Natural killer cell (primary cell): ENCODE data around the gene AMDHD1. TPM values are rescaled to one million over a fixed set of nuclear protein-coding genes. Genes with fewer than 3 reads are reported as not detected.
A peak's percentile ranks its signal among the peaks of the same experiment; 100 is the strongest.

Experiments
- ATAC-seq, 3 donors: fragments of 150-1000 bp in 2 of 3; fragments of 200-7000 bp in 1 of 3; cut with Tn5 transposase; 1 replicate in 1 of 3; 2 replicates in 2 of 3; pipeline ENCODE4 v1.10.0; 2021; ENCODE audit warnings: mild to moderate bottlenecking in 2 of 3, moderate library complexity in 2 of 3
- DNase-seq, 2 donors: peaks; one replicate each; pipeline versions ENCODE4 v3.0.0 to v3.0.0-alpha.2; 2013 to 2021; ENCODE audit warnings: mixed read lengths in 1 of 2
- H3K27ac ChIP-seq: one replicate; pipeline ENCODE4 v1.5.1; 2013; ENCODE audit warnings: mild to moderate bottlenecking, low read length
- H3K27me3 ChIP-seq: one replicate; pipeline ENCODE4 v1.6.1; 2013; ENCODE audit warnings: low read length; ENCODE audit not compliant: control insufficient read depth, insufficient read depth
- H3K36me3 ChIP-seq: one replicate; pipeline ENCODE4 v1.6.1; 2013; ENCODE audit warnings: low read length; ENCODE audit not compliant: control insufficient read depth, insufficient read depth
- H3K4me1 ChIP-seq: one replicate; pipeline ENCODE4 v1.6.1; 2013; ENCODE audit warnings: low read length; ENCODE audit not compliant: control insufficient read depth, insufficient read depth
- H3K4me3 ChIP-seq: one replicate; pipeline ENCODE4 v1.5.1; 2013; ENCODE audit warnings: low read length
- H3K9me3 ChIP-seq: one replicate; pipeline ENCODE4 v1.6.1; 2013; ENCODE audit warnings: low read length; ENCODE audit not compliant: control insufficient read depth, insufficient read depth
- H3K27ac Mint-ChIP-seq, 2 donors: one replicate each; pipeline ENCODE4 v1.8.0; 2022; ENCODE audit warnings: mild to moderate bottlenecking in 2 of 2, mixed read lengths in 2 of 2, moderate library complexity in 1 of 2
- H3K27me3 Mint-ChIP-seq, 2 donors: one replicate each; pipeline ENCODE4 v1.8.0; 2022; ENCODE audit warnings: low read depth in 2 of 2, mixed read lengths in 2 of 2
- H3K36me3 Mint-ChIP-seq: one replicate; pipeline ENCODE4 v1.8.0; 2022; ENCODE audit warnings: mixed read lengths
- H3K4me1 Mint-ChIP-seq, 2 donors: one replicate each; pipeline ENCODE4 v1.8.0; 2022; ENCODE audit warnings: mixed read lengths in 2 of 2
- H3K4me3 Mint-ChIP-seq: one replicate; pipeline ENCODE4 v1.8.0; 2022; ENCODE audit warnings: mild to moderate bottlenecking, moderate library complexity, mixed read lengths
- H3K9me3 Mint-ChIP-seq, 2 donors: one replicate each; pipeline ENCODE4 v1.8.0; 2022; ENCODE audit warnings: mixed read lengths in 2 of 2
- WGBS: methylation state at CpG from one replicate; pipeline ENCODE4 v1.1.7; 2013; ENCODE audit warnings: missing lambda C conversion rate; ENCODE audit not compliant: insufficient coverage; 5-methylcytosine and 5-hydroxymethylcytosine counted together
- intact Hi-C: fragments of 100-400 bp; cut with micrococcal nuclease; formaldehyde crosslinking; loops from one replicate; pipeline ENCODE4 v1.14.2; 2022
- total RNA-seq, 4 donors: library from RNA; stranded (reverse); fragments of 120-200 nt in 1 of 4; gene quantifications; one replicate each; pipeline versions ENCODE4 v1.2.3 to v1.2.4, GENCODE V29; 2013 to 2022
- TF ChIP-seq, protein P1 (sequence below): fragments of 200-600 bp; IDR thresholded peaks from one replicate; pipeline ENCODE4 v1.8.0; 2022; ENCODE audit warnings: antibody characterized with exemption

AMDHD1 gene
- total RNA-seq, 3 donors from 2014 or later (not counting 1 experiment from before 2014, with no cell fraction given), result 1.2 to 1.6 (median 1.4) TPM

DNA sequence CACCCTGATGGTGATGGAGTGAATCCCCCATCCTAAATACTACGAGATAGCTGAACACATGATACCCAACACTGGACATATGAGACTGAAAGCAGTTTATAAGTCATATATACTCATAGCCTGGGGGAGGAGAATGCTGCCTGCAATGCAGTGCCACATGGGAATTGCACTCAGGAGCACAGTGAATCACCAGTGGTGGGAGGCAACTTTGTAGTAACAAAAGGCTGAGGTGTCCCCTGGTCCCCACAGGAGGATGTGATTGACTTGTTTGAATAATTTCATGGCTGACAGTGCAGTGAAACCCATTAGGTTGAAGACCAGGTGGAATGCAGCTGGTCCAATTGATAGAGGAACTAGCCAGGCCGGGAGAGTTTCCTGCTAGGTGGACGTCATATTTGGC is 20.9 kb upstream of the AMDHD1 start:
- H3K27ac ChIP-seq, result no peak overlapping the region
- no peak for ATAC-seq
- H3K9me3 Mint-ChIP-seq, result no peaks in the 10 kb centered on the region
- no peak overlapping the region for H3K27ac Mint-ChIP-seq
- no peak for DNase-seq
- intact Hi-C loops, result no loop called here
- no peaks in the 10 kb centered on the region for H3K36me3 Mint-ChIP-seq
- H3K4me3 ChIP-seq, result no peak overlapping the region
- 56% methylated on average over 2 of the region's 3 CpGs for WGBS
- no peaks in the 10 kb centered on the region for H3K27me3 ChIP-seq
- H3K9me3 ChIP-seq, result no peaks in the 10 kb centered on the region
- no peaks in the 10 kb centered on the region for H3K4me1 Mint-ChIP-seq
- TF ChIP-seq, protein P1, sequence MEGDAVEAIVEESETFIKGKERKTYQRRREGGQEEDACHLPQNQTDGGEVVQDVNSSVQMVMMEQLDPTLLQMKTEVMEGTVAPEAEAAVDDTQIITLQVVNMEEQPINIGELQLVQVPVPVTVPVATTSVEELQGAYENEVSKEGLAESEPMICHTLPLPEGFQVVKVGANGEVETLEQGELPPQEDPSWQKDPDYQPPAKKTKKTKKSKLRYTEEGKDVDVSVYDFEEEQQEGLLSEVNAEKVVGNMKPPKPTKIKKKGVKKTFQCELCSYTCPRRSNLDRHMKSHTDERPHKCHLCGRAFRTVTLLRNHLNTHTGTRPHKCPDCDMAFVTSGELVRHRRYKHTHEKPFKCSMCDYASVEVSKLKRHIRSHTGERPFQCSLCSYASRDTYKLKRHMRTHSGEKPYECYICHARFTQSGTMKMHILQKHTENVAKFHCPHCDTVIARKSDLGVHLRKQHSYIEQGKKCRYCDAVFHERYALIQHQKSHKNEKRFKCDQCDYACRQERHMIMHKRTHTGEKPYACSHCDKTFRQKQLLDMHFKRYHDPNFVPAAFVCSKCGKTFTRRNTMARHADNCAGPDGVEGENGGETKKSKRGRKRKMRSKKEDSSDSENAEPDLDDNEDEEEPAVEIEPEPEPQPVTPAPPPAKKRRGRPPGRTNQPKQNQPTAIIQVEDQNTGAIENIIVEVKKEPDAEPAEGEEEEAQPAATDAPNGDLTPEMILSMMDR, result no peak
- no peaks in the 10 kb centered on the region for H3K4me1 ChIP-seq
- peaks cover under 1 to 7% of the 10 kb centered on the region in 2 donors for H3K27me3 Mint-ChIP-seq
- no peaks in the 10 kb centered on the region for H3K36me3 ChIP-seq
- H3K4me3 Mint-ChIP-seq, result no peak overlapping the region

DNA sequence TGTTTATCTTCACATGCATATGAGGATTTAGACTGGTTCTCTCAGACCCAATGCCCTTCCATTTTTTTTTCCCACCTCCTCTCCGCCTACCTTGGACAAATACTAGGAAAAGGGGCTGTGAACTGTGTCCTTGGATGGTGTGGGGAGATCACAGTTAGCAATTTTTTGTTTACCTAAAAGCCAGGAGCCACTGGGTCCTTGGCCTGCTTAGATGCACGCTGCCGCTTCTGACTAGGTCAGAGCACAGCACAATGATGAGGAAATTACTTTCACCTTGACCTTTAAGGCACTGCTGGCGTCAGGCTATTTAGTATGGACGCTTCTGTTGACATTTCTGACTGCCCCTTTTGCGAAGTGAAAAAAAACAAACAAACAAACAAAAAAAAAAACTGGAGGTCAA is 2.6 kb upstream of the AMDHD1 start:
- no peak overlapping the region for H3K27ac Mint-ChIP-seq
- H3K27me3 ChIP-seq, result peaks cover 2% of the 10 kb centered on the region
- ATAC-seq, result no peak
- H3K36me3 ChIP-seq, result no peaks in the 10 kb centered on the region
- peaks cover 6 to 7% of the 10 kb centered on the region in 2 donors for H3K4me1 Mint-ChIP-seq
- peaks cover 0 to 12% of the 10 kb centered on the region in 2 donors for H3K27me3 Mint-ChIP-seq
- 90% methylated on average over 5 of the region's 6 CpGs for WGBS
- intact Hi-C loops, result no loop called here
- H3K27ac ChIP-seq, result no peak overlapping the region
- TF ChIP-seq, protein P1, result no peak
- peaks cover 13% of the 10 kb centered on the region for H3K4me1 ChIP-seq
- H3K9me3 ChIP-seq, result no peaks in the 10 kb centered on the region
- H3K36me3 Mint-ChIP-seq, result no peaks in the 10 kb centered on the region
- H3K9me3 Mint-ChIP-seq, result no peaks in the 10 kb centered on the region
- DNase-seq, result no peak
- H3K4me3 Mint-ChIP-seq, result peak overlapping the region; percentile 1
- H3K4me3 ChIP-seq, result no peak overlapping the region

DNA sequence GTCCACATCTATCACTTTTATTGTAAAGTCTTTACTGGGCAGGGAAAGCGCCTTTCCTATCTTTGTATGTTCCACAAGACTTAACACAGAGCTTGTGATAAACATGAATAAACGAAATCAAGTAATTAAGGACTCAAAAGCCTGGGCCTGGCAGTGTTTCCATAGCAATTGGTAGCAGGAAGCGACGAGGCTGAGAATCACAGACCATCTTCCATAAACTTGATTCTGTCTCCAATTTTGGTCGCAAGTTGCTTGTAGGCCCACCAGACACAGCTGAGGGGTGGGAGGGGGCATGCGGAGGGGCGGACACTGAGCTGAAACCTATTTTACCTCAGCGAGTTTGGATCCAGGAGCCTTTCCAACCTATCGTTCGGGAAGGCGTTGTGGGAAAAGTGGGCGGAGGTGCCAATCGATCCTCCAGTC is 1.0 kb upstream of the AMDHD1 start:
- ATAC-seq (no peak), DNase-seq (peak in 1 of 2 donors; percentile 27)
- intact Hi-C loops, result loop anchor here (2.0 kb wide), 1 partner anchor 83 kb away; the partner anchor contains the start of gene SNRPF
- 13% methylated on average over 13 of the region's 13 CpGs for WGBS
- H3K36me3 ChIP-seq, result no peaks in the 10 kb centered on the region
- Mint-ChIP-seq H3K9me3 (no peaks in the 10 kb centered on the region), H3K4me1 (peaks cover 6 to 7% of the 10 kb centered on the region in 2 donors), H3K36me3 (no peaks in the 10 kb centered on the region), H3K27ac (peak overlapping the region; percentile 29 to 93), H3K27me3 (peaks cover 0 to 12% of the 10 kb centered on the region in 2 donors), H3K4me3 (peak overlapping the region; percentile 96)
- TF ChIP-seq, protein P1, result no peak
- H3K27ac ChIP-seq, result peak overlapping the region; percentile 65
- no peaks in the 10 kb centered on the region for H3K9me3 ChIP-seq
- peak overlapping the region; percentile 84 for H3K4me3 ChIP-seq
- no peaks in the 10 kb centered on the region for H3K27me3 ChIP-seq
- H3K4me1 ChIP-seq, result peaks cover 13% of the 10 kb centered on the region
